ENCODE measurements around the gene TREH. TPM values are rescaled to one million over a fixed set of nuclear protein-coding genes. Genes with fewer than 3 reads are reported as not detected.

Gene TREH
- total RNA-seq, 1 experiment from 2014 or later = 0.05 TPM

DNA sequence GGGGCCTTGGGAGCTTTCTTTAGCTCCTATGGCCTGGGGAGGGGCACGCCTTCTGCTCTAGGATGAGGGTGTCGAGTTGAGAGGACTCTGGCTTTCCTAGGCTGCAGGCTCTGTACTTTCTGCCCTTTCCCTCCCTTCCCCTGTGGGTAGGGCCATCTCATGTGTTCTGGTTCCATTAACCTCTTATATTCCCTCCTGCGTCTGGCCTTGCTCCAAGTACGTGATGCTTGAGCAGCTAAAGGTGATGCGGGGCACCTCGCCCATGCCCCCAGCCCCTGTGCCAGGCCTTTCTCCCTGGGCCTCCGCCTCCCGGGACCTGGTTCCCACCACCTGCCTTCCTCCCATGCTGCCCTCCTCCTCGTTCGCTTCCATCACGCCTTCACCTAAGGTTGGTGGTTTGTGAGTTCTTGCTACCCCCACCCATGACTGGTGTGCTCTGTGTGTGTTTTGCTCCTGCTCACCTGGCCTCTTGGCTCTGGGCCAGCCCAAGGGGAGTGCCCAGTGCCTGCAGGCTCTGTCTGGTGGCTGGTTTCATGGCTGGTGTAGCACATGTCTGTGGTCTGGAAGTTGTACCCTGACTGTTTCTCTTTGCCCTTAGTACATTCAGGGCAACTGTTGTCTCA lies 37.9 kb downstream of the TREH start:
- ChIA-PET CTCF (interaction anchor here (0.6 kb wide), 1 partner anchor 14 kb away, joined by 4 read pairs; no protein-coding TSS in a partner anchor), POLR2A (no interaction called here)
- no TSS peak for BruUV-seq (replicated peaks)
- peaks cover 2% of the 10 kb centered on the region; the same call in 1 of the 2 replicates for H3K36me3 ChIP-seq (ENCODE audit: control insufficient read depth, insufficient read depth, low read length)
- H3K27me3 ChIP-seq (ENCODE audit: control insufficient read depth, insufficient read depth, low read length) = no peaks in the 10 kb centered on the region
- no peak overlapping the region for H3K4me3 ChIP-seq (ENCODE audit: low read depth in 2 of 2, low read length in 2 of 2)
- H3K4me1 ChIP-seq (ENCODE audit: control insufficient read depth, insufficient read depth, low read length) = no peaks in the 10 kb centered on the region
- TF ChIP-seq SIN3A (IDR thresholded peaks at IDR 0.05; ENCODE audit: borderline replicate concordance, insufficient read depth, low read depth, low read length) (no peak), POLR2AphosphoS5 (IDR thresholded peaks at IDR 0.05; ENCODE audit: low read depth, low read length) (no peak), TCF7L2 (IDR thresholded peaks at IDR 0.05; ENCODE audit: low read depth, low read length) (no peak)
- TF ChIP-seq, protein P1, sequence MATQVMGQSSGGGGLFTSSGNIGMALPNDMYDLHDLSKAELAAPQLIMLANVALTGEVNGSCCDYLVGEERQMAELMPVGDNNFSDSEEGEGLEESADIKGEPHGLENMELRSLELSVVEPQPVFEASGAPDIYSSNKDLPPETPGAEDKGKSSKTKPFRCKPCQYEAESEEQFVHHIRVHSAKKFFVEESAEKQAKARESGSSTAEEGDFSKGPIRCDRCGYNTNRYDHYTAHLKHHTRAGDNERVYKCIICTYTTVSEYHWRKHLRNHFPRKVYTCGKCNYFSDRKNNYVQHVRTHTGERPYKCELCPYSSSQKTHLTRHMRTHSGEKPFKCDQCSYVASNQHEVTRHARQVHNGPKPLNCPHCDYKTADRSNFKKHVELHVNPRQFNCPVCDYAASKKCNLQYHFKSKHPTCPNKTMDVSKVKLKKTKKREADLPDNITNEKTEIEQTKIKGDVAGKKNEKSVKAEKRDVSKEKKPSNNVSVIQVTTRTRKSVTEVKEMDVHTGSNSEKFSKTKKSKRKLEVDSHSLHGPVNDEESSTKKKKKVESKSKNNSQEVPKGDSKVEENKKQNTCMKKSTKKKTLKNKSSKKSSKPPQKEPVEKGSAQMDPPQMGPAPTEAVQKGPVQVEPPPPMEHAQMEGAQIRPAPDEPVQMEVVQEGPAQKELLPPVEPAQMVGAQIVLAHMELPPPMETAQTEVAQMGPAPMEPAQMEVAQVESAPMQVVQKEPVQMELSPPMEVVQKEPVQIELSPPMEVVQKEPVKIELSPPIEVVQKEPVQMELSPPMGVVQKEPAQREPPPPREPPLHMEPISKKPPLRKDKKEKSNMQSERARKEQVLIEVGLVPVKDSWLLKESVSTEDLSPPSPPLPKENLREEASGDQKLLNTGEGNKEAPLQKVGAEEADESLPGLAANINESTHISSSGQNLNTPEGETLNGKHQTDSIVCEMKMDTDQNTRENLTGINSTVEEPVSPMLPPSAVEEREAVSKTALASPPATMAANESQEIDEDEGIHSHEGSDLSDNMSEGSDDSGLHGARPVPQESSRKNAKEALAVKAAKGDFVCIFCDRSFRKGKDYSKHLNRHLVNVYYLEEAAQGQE (IDR thresholded peaks at IDR 0.05; ENCODE audit: insufficient read depth in 1 of 2, low read depth in 2 of 2, low read length in 1 of 2) = no peak
- TF ChIP-seq, protein P2, sequence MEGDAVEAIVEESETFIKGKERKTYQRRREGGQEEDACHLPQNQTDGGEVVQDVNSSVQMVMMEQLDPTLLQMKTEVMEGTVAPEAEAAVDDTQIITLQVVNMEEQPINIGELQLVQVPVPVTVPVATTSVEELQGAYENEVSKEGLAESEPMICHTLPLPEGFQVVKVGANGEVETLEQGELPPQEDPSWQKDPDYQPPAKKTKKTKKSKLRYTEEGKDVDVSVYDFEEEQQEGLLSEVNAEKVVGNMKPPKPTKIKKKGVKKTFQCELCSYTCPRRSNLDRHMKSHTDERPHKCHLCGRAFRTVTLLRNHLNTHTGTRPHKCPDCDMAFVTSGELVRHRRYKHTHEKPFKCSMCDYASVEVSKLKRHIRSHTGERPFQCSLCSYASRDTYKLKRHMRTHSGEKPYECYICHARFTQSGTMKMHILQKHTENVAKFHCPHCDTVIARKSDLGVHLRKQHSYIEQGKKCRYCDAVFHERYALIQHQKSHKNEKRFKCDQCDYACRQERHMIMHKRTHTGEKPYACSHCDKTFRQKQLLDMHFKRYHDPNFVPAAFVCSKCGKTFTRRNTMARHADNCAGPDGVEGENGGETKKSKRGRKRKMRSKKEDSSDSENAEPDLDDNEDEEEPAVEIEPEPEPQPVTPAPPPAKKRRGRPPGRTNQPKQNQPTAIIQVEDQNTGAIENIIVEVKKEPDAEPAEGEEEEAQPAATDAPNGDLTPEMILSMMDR (IDR thresholded peaks at IDR 0.05) = no peak
- DNase-seq (ENCODE audit: low read depth, low spot score) (no peak), ATAC-seq (no peak)
- H3K9me3 ChIP-seq (ENCODE audit: control insufficient read depth, insufficient read depth, low read depth, low read length) = no peaks in the 10 kb centered on the region
- in situ Hi-C loops (cut with HindIII; ENCODE audit: low pct_unique_long_range_greater_than_20kb, low sequenced_read_pairs) = no loop called here
- intact Hi-C loops (cut with micrococcal nuclease; ENCODE audit: unreplicated experiment) = no loop called here
- H3K27ac ChIP-seq (ENCODE audit: low read length) = no peak overlapping the region

DNA sequence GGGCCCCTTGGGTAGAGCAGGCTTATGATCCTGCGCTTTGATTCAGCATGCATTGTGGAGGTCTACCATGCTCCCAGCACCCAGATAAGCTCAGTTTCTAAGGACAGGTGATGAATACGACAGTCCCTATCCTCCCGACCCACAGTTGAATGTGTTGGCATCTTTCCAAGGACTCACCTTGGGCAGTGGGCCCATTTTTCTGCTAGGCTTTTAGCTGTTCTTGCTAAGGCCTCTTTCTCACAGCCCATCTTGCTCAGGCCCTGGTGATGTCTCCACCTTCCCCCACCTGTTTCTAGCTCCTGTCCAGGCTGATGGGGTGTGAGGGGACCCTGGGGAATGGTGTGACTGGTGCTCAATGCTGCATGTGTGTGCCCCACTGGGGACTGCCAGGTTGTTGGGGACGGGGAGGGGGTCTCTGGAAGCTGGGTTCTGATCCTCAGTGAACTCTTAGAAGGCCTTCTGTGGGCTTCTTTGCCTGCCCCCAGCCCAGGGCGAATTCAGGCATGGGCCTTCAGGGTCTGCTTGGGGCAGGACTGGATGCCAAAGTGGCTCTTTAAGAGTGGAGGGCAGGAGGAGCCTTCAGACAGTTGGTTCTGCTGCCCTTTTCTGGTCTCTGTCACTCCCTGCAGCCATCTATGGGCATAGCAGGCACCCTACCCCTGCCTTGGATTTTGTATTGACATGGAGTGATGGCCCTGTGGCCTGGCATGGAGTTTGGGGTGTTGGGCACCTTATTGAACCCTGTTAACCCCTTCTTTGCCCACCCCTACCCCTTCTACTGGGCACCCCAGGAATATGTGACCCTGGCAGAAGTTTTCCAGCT lies 38.9 kb downstream of the TREH start:
- no peaks in the 10 kb centered on the region for H3K27me3 ChIP-seq (ENCODE audit: control insufficient read depth, insufficient read depth, low read length)
- DNase-seq (ENCODE audit: low read depth, low spot score) (no peak), ATAC-seq (peak; percentile 51; the same call in 1 of the 2 replicates)
- TF ChIP-seq SIN3A (IDR thresholded peaks at IDR 0.05; ENCODE audit: borderline replicate concordance, insufficient read depth, low read depth, low read length) (no peak), POLR2AphosphoS5 (IDR thresholded peaks at IDR 0.05; ENCODE audit: low read depth, low read length) (no peak), TCF7L2 (IDR thresholded peaks at IDR 0.05; ENCODE audit: low read depth, low read length) (no peak)
- TF ChIP-seq, protein P1 (IDR thresholded peaks at IDR 0.05; ENCODE audit: insufficient read depth in 1 of 2, low read depth in 2 of 2, low read length in 1 of 2) = no peak
- TF ChIP-seq, protein P2 (IDR thresholded peaks at IDR 0.05) = no peak
- H3K36me3 ChIP-seq (ENCODE audit: control insufficient read depth, insufficient read depth, low read length) = peaks cover 5% of the 10 kb centered on the region; the same call in 1 of the 2 replicates
- no TSS peak for BruUV-seq (replicated peaks)
- H3K9me3 ChIP-seq (ENCODE audit: control insufficient read depth, insufficient read depth, low read depth, low read length) = no peaks in the 10 kb centered on the region
- H3K4me1 ChIP-seq (ENCODE audit: control insufficient read depth, insufficient read depth, low read length) = no peaks in the 10 kb centered on the region
- H3K4me3 ChIP-seq (ENCODE audit: low read depth in 2 of 2, low read length in 2 of 2) = no peak overlapping the region
- intact Hi-C loops (cut with micrococcal nuclease; ENCODE audit: unreplicated experiment) = no loop called here
- in situ Hi-C loops (cut with HindIII; ENCODE audit: low pct_unique_long_range_greater_than_20kb, low sequenced_read_pairs) = no loop called here
- POLR2A ChIA-PET = interaction anchor here (0.6 kb wide), 1 partner anchor 27 kb away, joined by 17 read pairs; no protein-coding TSS in a partner anchor
- no peak overlapping the region for H3K27ac ChIP-seq (ENCODE audit: low read length)
- CTCF ChIA-PET = interaction anchor here (0.6 kb wide), 1 partner anchor 27 kb away, joined by 3 read pairs; no protein-coding TSS in a partner anchor
